HG03378 (cell line): ENCODE results near the gene SAG.

Experiments
- ATAC-seq: cut with Tn5 transposase; IDR thresholded peaks from one replicate; pipeline ENCODE4 v1.9.1; 2021; ENCODE audit warnings: mild to moderate bottlenecking, moderate library complexity; ENCODE audit not compliant: unreplicated experiment

Gene SAG

DNA sequence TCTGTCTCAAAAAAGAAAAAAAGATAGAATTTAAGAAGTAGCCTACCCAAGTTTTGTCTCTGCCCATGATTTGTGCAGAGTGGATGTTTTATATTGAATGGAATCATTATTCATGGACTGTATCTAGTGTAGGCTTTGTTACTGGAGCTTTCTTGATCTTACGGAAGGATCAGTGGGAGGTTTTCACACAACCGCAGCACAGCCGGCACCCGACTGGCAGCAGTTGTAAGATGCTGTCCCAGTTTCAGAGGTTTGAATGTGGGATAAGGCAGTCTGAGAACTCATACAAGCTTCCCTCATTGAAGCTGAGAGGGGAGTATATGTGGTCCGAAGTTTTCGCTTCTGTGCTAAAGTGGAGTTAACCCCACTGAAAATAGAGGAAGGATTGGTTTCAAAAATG is 19.7 kb upstream of the SAG start:
- no peak for ATAC-seq

GRCh38 chr2:233288663-233289062 is 19.0 kb upstream of the SAG start:
- ATAC-seq = no peak

DNA sequence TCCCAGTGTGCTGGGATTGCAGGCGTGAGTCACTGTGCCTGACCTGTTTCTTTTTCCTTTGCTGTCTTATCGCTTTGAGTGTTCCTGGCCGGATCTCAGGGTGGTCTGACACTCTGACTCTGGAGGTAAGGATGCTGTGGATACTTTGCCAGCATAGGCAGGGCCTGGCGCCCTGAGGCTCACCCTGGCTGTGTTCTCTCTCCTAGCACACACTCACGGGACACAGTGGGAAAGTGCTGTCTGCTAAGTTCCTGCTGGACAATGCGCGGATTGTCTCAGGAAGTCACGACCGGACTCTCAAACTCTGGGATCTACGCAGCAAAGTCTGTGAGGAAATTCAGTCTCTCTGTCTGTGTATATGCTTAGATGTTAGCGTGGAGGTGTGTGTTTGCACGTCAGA is 18.0 kb upstream of the SAG start:
- ATAC-seq = no peak

DNA sequence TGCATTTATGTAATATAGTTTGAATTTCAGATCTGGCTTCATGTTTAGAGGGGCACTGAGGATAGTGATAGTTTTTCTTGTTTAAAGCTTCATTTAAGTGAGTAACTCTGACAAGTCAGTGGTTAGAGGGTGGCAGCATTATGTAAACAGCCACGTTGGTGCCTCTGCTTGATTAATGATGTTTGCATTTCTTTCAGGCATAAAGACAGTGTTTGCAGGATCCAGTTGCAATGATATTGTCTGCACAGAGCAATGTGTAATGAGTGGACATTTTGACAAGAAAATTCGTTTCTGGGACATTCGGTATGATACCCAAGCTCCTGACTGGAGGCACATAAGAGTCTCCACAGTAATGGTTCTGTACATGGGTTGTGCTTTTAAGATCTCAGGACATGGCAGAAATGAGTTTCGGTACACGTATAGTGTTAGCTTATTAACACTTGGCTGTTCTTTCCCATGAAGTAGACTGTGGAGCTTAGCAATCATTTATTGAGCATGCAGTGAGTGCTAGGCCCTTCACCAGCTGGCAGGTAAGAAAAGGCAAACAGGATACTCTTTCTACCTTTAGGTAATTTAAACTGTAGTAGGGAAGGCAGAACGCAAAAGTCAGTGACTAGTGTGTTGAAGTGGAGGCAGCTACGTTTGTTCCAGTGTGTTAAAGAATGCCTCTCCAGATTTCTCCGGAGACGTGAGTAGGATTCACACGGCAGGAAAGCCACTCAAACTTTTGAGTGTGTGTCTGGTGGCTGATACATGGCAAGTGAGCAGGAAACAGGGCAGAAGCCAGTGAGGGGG is 17.4 kb upstream of the SAG start:
- no peak for ATAC-seq

- no peak for ATAC-seq
Observed at GRCh38 chr2:233295891-233296290, 11.7 kb upstream of the SAG start.

DNA sequence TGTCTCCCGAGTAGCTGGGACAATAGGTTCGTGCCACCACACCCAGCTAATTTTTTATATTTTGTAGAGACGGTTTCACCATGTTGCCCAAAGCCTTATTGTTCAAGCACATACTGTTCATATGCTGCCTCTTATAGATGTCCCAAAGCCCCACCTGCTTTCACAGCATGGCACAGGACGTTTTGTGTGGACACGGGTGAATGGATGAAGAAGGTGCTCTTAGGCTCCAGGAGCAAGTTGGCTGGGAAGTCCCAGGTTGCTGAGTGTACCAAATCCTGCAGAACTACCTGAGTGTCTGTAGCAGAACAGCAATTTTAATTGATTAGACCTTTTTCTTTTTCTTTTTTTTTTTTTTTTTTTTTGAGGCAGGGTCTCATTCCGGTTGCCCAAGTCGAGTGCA is 10.5 kb upstream of the SAG start:
- ATAC-seq = no peak

- ATAC-seq = no peak
Observed at GRCh38 chr2:233300401-233300800, 7.2 kb upstream of the SAG start.

DNA sequence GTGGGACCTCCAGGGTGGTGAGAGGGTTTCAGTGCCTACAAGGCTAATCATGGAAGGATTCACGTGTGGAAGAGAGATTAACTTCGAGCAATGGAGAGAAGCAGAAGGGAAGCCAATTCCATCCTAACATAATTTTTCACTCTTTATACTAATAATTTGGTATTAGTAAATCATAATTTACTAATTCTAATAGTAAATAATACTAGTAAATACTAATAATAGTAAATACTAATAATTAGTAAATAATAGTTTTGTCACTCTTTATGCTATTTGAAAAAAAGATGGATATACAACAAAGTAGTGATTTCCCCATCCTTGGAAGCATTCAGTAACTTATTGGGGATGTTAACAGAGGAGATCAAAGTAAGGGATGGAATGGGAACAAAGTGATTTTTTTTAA is 6.4 kb upstream of the SAG start:
- no peak for ATAC-seq

- no peak for ATAC-seq
Observed at GRCh38 chr2:233301811-233302210, 5.8 kb upstream of the SAG start.

DNA sequence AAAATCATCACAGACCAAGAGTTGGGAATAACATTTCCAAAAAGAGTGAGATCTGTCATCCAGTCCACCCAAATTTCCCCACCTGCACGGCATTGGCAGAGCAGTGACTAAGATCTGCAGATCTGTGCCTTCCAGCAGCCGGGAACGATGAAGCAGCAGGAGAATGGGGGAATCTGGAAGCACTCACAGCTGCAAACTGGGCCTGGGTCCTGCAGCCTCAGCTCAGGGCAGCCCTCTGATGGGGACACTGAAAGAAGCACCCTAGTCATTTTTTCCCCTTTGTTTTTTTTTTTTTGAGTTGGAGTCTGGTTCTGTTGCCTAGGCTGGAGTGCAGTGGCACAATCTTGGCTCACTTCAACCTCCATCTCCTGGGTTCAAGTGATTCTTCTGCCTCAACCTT is 4.4 kb upstream of the SAG start:
- ATAC-seq = no peak

DNA sequence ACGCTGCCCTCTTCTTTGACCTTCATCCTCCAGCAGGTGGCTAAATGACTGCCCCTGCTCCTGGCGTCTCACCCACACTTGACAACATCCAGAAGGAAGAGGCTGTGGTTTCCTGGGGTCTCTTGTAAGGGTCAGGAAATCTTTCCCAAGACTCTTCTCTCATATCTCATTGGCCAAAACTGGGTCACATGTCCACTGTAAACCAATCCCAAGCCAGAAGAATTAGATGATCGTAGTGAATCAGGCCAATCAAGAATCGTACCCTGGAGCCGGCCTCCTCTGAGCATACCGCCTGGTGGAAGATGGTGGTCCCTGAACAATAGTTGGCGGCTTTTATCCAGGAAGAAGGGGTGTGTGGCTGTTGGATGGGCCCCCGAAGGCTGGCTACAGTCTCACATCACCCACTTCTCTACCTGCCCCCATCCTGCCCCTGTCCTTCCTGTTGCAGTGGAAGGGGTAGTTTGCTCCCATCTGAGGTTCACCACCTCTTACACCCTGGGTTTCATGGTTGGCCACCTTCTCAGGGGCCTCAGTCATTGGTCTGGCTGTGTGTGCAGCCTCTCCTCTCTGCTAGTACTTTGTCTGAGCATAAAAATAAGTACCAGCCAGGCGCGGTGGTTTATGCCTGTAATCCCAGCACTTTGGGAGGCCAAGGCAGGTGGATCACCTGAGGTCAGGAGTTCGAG is 3.8 kb downstream of the SAG start:
- ATAC-seq = no peak

- no peak for ATAC-seq
Observed at GRCh38 chr2:233312874-233313273, 5.3 kb downstream of the SAG start.

- no peak for ATAC-seq
Observed at GRCh38 chr2:233314180-233314925, 6.7 kb downstream of the SAG start.

GRCh38 chr2:233317196-233317943 is 9.8 kb downstream of the SAG start:
- no peak for ATAC-seq

GRCh38 chr2:233319256-233319655 is 11.6 kb downstream of the SAG start:
- ATAC-seq = no peak

DNA sequence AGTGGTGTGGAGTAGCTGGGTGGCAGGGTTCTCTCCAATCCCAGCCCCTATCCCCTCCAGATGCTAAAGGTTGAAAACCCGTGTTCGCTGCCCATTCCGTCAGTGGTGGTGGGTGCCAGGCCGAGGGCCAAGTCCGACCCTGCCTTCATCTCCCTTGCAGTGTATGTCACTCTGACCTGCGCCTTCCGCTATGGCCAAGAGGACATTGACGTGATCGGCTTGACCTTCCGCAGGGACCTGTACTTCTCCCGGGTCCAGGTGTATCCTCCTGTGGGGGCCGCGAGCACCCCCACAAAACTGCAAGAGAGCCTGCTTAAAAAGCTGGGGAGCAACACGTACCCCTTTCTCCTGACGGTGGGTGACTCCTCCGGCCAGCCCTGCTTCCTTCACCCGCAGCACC is 12.9 kb downstream of the SAG start:
- ATAC-seq = no peak

GRCh38 chr2:233321166-233321565 is 13.6 kb downstream of the SAG start:
- no peak for ATAC-seq

GRCh38 chr2:233323851-233324250 is 16.2 kb downstream of the SAG start:
- ATAC-seq = no peak

DNA sequence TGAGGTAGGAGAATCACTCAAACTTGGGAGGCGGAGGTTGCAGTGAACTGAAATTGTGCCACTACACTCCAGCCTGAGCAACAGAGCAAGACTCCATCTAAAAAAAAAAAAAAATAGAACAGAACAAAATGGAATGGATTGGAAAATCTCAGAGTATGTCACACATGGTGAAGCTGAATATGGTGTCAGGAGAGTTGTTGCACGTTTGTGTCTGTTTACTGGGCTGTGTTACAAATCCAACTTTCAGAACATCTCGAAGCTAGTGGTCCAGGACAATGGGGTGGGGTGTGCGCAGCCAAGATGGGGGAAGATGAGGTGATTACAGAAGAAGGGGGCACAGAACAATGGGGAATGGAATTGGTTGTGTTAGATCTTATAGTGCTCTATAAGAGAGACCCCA is 17.6 kb downstream of the SAG start:
- no peak for ATAC-seq

GRCh38 chr2:233325814-233326213 is 18.2 kb downstream of the SAG start:
- ATAC-seq = no peak

DNA sequence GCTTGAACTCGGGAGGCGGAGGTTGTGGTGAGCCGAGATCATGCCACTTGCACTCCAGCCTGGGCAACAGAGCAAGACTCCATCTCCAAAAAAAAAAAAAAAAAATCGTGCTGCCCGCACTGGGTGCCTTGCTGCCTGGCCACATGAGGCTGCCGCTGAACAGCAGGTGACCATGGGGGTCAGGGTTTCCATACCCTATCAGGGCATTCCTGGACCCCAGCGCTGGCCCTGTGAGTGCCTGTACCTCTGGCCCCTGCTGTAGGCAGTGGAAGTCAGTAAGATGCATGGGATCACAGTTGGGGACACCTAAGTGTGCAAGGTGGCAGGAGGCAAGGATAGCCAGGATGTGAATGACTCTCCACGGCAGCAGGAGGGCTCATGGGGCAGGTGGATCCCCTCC is 18.9 kb downstream of the SAG start:
- no peak for ATAC-seq
